ENCODE data around the gene PSEN1. TPM values are rescaled to one million over a fixed set of nuclear protein-coding genes. Genes with fewer than 3 reads are reported as not detected.

The PSEN1 gene
- total and polyA plus RNA-seq, 2 experiments from 2014 or later = 46.3 to 49.5 TPM

GRCh38 chr14:73198253-73198652 lies 61.9 kb downstream of the PSEN1 start:
- no peaks in the 10 kb centered on the region for H3K4me1 ChIP-seq (ENCODE audit: insufficient read depth)
- WGBS, 2 experiments (ENCODE audit: low coverage in 1 of 2, low lambda C conversion rate in 2 of 2, missing lambda C conversion rate in 2 of 2) = 100% methylated on average over 2 of the region's 2 CpGs
- no peak overlapping the region for H3K27ac ChIP-seq
- in situ Hi-C loops (cut with MboI) = no loop called here
- no peaks in the 10 kb centered on the region for H4K20me1 ChIP-seq (ENCODE audit: insufficient read depth)
- no peaks in the 10 kb centered on the region for H3F3A ChIP-seq (ENCODE audit: insufficient read depth)
- H3K9me3 ChIP-seq (ENCODE audit: low read depth) = no peaks in the 10 kb centered on the region
- no peaks in the 10 kb centered on the region; the same call in 1 of the 2 replicates for H3K79me2 ChIP-seq (ENCODE audit: insufficient read depth)
- no peak overlapping the region for H3K9ac ChIP-seq
- H3K4me2 ChIP-seq (ENCODE audit: unreplicated experiment) = no peak overlapping the region
- TF ChIP-seq EZH2 (IDR thresholded peaks at IDR 0.05; ENCODE audit: insufficient read depth, poor library complexity, severe bottlenecking) (no peak), EZH2phosphoT487 (IDR thresholded peaks at IDR 0.05; ENCODE audit: insufficient read depth, low read depth) (no peak)
- no peak overlapping the region for H3K4me3 ChIP-seq
- H3K27me3 ChIP-seq (replicated peaks; ENCODE audit: insufficient read depth) = no peaks in the 10 kb centered on the region
- peaks cover 36% of the 10 kb centered on the region for H3K36me3 ChIP-seq (ENCODE audit: low read depth)
- no peak overlapping the region for H2AFZ ChIP-seq
- H3K9me2 ChIP-seq (ENCODE audit: insufficient read depth) = no peaks in the 10 kb centered on the region
- DNase-seq = no peak

- 94 to 95% methylated on average over 2 of the region's 2 CpGs for WGBS, 2 experiments (ENCODE audit: low coverage in 1 of 2, low lambda C conversion rate in 2 of 2, missing lambda C conversion rate in 2 of 2)
These were observed 67.2 kb downstream of the PSEN1 start for GRCh38 chr14:73203527-73203926.

GRCh38 chr14:73207615-73208014 lies 71.3 kb downstream of the PSEN1 start:
- no peak overlapping the region for H3K27ac ChIP-seq
- H3K4me3 ChIP-seq = no peak overlapping the region
- H3K4me2 ChIP-seq (ENCODE audit: unreplicated experiment) = no peak overlapping the region
- H3K36me3 ChIP-seq (ENCODE audit: low read depth) = peaks cover 46% of the 10 kb centered on the region
- H3K79me2 ChIP-seq (ENCODE audit: insufficient read depth) = no peaks in the 10 kb centered on the region
- H2AFZ ChIP-seq = no peak overlapping the region
- H3F3A ChIP-seq (ENCODE audit: insufficient read depth) = peaks cover 7% of the 10 kb centered on the region; the same call in 1 of the 2 replicates
- in situ Hi-C loops (cut with MboI) = no loop called here
- 96 to 100% methylated on average over 2 of the region's 2 CpGs for WGBS, 2 experiments (ENCODE audit: low coverage in 1 of 2, low lambda C conversion rate in 2 of 2, missing lambda C conversion rate in 2 of 2)
- no peaks in the 10 kb centered on the region for H4K20me1 ChIP-seq (ENCODE audit: insufficient read depth)
- no peak overlapping the region for H3K9ac ChIP-seq
- no peaks in the 10 kb centered on the region for H3K9me2 ChIP-seq (ENCODE audit: insufficient read depth)
- no peaks in the 10 kb centered on the region for H3K9me3 ChIP-seq (ENCODE audit: low read depth)
- peaks cover 10% of the 10 kb centered on the region for H3K4me1 ChIP-seq (ENCODE audit: insufficient read depth)
- DNase-seq = no peak
- H3K27me3 ChIP-seq (replicated peaks; ENCODE audit: insufficient read depth) = no peaks in the 10 kb centered on the region
- no peak for TF ChIP-seq EZH2phosphoT487 (IDR thresholded peaks at IDR 0.05; ENCODE audit: insufficient read depth, low read depth)
- TF ChIP-seq EZH2 (IDR thresholded peaks at IDR 0.05; ENCODE audit: insufficient read depth, poor library complexity, severe bottlenecking) = no peak

More at GRCh38 chr14:73203527-73203926, 67.2 kb downstream of the PSEN1 start:
- Histone ChIP-seq H3K9me2 (ENCODE audit: insufficient read depth) (no peaks in the 10 kb centered on the region), H3K9me3 (ENCODE audit: low read depth) (no peaks in the 10 kb centered on the region), H3K27me3 (replicated peaks; ENCODE audit: insufficient read depth) (no peaks in the 10 kb centered on the region), H4K20me1 (ENCODE audit: insufficient read depth) (no peaks in the 10 kb centered on the region), H3K9ac (no peak overlapping the region), H3F3A (ENCODE audit: insufficient read depth) (no peaks in the 10 kb centered on the region), H3K4me2 (ENCODE audit: unreplicated experiment) (no peak overlapping the region), H3K27ac (no peak overlapping the region), H3K36me3 (ENCODE audit: low read depth) (peaks cover 46% of the 10 kb centered on the region), H3K4me3 (no peak overlapping the region), H3K79me2 (ENCODE audit: insufficient read depth) (no peaks in the 10 kb centered on the region; the same call in 1 of the 2 replicates), H2AFZ (no peak overlapping the region), H3K4me1 (ENCODE audit: insufficient read depth) (no peaks in the 10 kb centered on the region)
- no peak for TF ChIP-seq EZH2phosphoT487 (IDR thresholded peaks at IDR 0.05; ENCODE audit: insufficient read depth, low read depth)
- no peak for TF ChIP-seq EZH2 (IDR thresholded peaks at IDR 0.05; ENCODE audit: insufficient read depth, poor library complexity, severe bottlenecking)
- in situ Hi-C loops (cut with MboI) = no loop called here
- DNase-seq = no peak

GRCh38 chr14:73208390-73208789 lies 72.1 kb downstream of the PSEN1 start:
- H3K4me3 ChIP-seq = no peak overlapping the region
- no peak overlapping the region for H3K4me2 ChIP-seq (ENCODE audit: unreplicated experiment)
- H2AFZ ChIP-seq = no peak overlapping the region
- no peaks in the 10 kb centered on the region for H4K20me1 ChIP-seq (ENCODE audit: insufficient read depth)
- no peak for DNase-seq
- TF ChIP-seq EZH2phosphoT487 (IDR thresholded peaks at IDR 0.05; ENCODE audit: insufficient read depth, low read depth) = no peak
- TF ChIP-seq EZH2 (IDR thresholded peaks at IDR 0.05; ENCODE audit: insufficient read depth, poor library complexity, severe bottlenecking) = no peak
- H3K9ac ChIP-seq = no peak overlapping the region
- H3K27me3 ChIP-seq (replicated peaks; ENCODE audit: insufficient read depth) = no peaks in the 10 kb centered on the region
- H3K9me3 ChIP-seq (ENCODE audit: low read depth) = no peaks in the 10 kb centered on the region
- H3K27ac ChIP-seq = no peak overlapping the region
- H3K36me3 ChIP-seq (ENCODE audit: low read depth) = peaks cover 50% of the 10 kb centered on the region
- in situ Hi-C loops (cut with MboI) = no loop called here
- 94 to 100% methylated on average over 3 of the region's 3 CpGs for WGBS, 2 experiments (ENCODE audit: low coverage in 1 of 2, low lambda C conversion rate in 2 of 2, missing lambda C conversion rate in 2 of 2)
- H3K79me2 ChIP-seq (ENCODE audit: insufficient read depth) = no peaks in the 10 kb centered on the region
- no peaks in the 10 kb centered on the region for H3K9me2 ChIP-seq (ENCODE audit: insufficient read depth)
- H3K4me1 ChIP-seq (ENCODE audit: insufficient read depth) = peaks cover 10% of the 10 kb centered on the region
- H3F3A ChIP-seq (ENCODE audit: insufficient read depth) = peaks cover 7% of the 10 kb centered on the region; the same call in 1 of the 2 replicates

GRCh38 chr14:73208846-73209245 lies 72.5 kb downstream of the PSEN1 start:
- no peaks in the 10 kb centered on the region for H4K20me1 ChIP-seq (ENCODE audit: insufficient read depth)
- no peak overlapping the region for H3K4me3 ChIP-seq
- H2AFZ ChIP-seq = no peak overlapping the region
- H3K79me2 ChIP-seq (ENCODE audit: insufficient read depth) = no peaks in the 10 kb centered on the region
- no peak for TF ChIP-seq EZH2 (IDR thresholded peaks at IDR 0.05; ENCODE audit: insufficient read depth, poor library complexity, severe bottlenecking)
- no peak for TF ChIP-seq EZH2phosphoT487 (IDR thresholded peaks at IDR 0.05; ENCODE audit: insufficient read depth, low read depth)
- WGBS, 2 experiments (ENCODE audit: low coverage in 1 of 2, low lambda C conversion rate in 2 of 2, missing lambda C conversion rate in 2 of 2) = 98 to 100% methylated on average over 8 of the region's 8 CpGs
- H3K27ac ChIP-seq = no peak overlapping the region
- H3K4me2 ChIP-seq (ENCODE audit: unreplicated experiment) = no peak overlapping the region
- H3F3A ChIP-seq (ENCODE audit: insufficient read depth) = peaks cover 7% of the 10 kb centered on the region; the same call in 1 of the 2 replicates
- no peak for DNase-seq
- no peaks in the 10 kb centered on the region for H3K27me3 ChIP-seq (replicated peaks; ENCODE audit: insufficient read depth)
- no peaks in the 10 kb centered on the region for H3K9me2 ChIP-seq (ENCODE audit: insufficient read depth)
- H3K9me3 ChIP-seq (ENCODE audit: low read depth) = no peaks in the 10 kb centered on the region
- H3K4me1 ChIP-seq (ENCODE audit: insufficient read depth) = peaks cover 10% of the 10 kb centered on the region
- in situ Hi-C loops (cut with MboI) = no loop called here
- no peak overlapping the region for H3K9ac ChIP-seq
- peaks cover 53% of the 10 kb centered on the region for H3K36me3 ChIP-seq (ENCODE audit: low read depth)

Data from GM23248 (cell line).